ENCODE measurements around the gene POFUT1.

The POFUT1 gene

GRCh38 chr20:32282461-32282860 lies 74.8 kb downstream of the POFUT1 start:
- DNase-seq = no peak

GRCh38 chr20:32285082-32285620 lies 77.5 kb downstream of the POFUT1 start:
- DNase-seq = no peak

GRCh38 chr20:32285621-32286371 lies 78.1 kb downstream of the POFUT1 start:
- DNase-seq = no peak

- no peak for DNase-seq
Observed at GRCh38 chr20:32287231-32287638, 79.6 kb downstream of the POFUT1 start.

All from activated T-cell treated with anti-CD3 and anti-CD28 coated beads, Interleukin-2, amount 50 U/mL, for 1 hour (primary cell).